HG03139 (cell line): ENCODE measurements around the gene WDR48.

Experiments used
- ATAC-seq: cut with Tn5 transposase; IDR thresholded peaks from one replicate; pipeline ENCODE4 v1.9.1; 2021; ENCODE audit not compliant: unreplicated experiment

Gene WDR48

GRCh38 chr3:39137435-39137936 lies 85.7 kb downstream of the WDR48 start:
- ATAC-seq = no peak

DNA sequence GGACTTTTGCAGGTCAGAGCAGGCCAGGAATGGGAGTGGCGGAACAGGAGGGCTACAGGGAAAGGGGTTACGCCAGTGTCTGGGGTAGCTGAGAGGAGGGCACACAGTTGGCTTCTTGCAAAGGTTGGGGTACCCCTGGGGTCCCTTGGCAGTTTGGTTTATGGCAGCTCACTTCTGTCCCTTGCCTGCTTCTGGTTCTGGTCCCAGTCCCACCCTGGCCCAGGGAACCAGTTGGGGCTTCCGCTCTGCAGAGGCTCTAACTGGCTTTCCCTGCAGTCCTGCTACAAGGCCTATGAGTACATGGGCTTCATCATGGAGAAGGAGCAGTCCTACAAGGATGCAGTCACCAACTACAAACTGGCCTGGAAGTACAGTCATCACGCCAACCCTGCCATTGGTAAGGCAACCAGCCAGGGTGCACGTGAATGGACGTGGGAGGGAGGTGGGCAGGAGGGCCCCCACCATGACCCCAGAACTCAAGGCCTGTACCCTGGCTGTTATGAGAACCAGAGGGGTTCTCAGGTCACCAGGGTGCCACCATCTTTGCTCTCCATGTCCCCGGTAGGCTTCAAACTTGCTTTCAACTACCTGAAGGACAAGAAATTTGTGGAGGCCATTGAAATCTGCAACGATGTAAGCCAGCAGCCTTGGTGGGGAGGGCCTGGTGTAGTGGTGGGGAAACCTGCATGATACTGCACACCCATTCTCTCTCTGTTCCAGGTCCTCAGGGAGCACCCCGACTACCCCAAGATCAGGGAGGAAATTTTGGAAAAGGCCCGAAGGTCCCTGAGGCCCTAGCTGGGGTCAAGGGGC lies 86.4 kb downstream of the WDR48 start:
- ATAC-seq = no peak

- ATAC-seq = no peak
These were observed 87.1 kb downstream of the WDR48 start for GRCh38 chr3:39138804-39139415.

DNA sequence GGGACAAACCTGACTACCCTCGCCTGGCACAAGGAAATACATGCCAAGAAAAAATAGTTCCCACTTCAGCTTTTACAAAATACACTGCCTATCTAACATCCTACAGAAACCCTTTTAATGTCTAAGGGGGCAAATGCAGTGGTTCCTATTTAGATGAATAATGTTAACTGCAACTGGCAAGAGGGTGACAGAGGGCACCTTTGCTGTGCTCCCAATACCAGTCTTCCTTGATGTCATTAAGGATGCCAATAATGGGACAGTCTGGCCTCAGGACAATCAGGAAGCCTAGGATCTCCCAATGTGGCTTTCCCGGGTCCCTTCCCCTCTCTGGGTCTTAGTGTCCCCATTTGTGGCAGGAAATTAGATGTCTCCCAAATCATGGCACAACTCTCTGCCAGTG lies 87.6 kb downstream of the WDR48 start:
- no peak for ATAC-seq

DNA sequence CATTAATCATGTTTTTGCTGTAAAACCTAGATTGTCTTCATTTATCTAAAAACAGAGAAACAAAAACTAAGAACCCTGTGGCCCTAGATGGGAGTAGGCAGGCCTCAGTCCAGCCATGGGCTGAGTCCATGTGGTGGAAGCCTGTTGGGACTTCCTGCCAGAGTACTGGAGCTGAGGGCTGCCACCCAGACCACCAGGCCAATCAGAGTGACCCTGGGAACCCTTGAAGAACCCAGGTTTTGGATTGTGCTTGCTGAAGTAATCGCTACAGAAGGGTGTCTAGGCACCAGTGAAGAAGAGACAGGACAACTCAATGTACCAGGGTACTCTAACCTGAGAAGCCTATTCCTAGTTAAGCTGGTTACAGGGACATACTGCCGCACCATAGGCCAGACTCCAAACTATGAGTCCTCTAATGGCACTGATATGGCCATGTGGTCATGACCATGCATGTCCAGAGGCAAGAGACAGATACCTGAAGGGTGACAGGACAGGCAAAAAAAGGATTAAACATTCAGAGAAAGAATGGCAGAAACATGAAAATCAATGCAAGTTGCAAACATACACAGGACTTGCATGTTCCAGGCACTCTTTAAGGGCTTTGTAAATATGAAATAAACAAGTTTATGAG lies 88.6 kb downstream of the WDR48 start:
- no peak for ATAC-seq

DNA sequence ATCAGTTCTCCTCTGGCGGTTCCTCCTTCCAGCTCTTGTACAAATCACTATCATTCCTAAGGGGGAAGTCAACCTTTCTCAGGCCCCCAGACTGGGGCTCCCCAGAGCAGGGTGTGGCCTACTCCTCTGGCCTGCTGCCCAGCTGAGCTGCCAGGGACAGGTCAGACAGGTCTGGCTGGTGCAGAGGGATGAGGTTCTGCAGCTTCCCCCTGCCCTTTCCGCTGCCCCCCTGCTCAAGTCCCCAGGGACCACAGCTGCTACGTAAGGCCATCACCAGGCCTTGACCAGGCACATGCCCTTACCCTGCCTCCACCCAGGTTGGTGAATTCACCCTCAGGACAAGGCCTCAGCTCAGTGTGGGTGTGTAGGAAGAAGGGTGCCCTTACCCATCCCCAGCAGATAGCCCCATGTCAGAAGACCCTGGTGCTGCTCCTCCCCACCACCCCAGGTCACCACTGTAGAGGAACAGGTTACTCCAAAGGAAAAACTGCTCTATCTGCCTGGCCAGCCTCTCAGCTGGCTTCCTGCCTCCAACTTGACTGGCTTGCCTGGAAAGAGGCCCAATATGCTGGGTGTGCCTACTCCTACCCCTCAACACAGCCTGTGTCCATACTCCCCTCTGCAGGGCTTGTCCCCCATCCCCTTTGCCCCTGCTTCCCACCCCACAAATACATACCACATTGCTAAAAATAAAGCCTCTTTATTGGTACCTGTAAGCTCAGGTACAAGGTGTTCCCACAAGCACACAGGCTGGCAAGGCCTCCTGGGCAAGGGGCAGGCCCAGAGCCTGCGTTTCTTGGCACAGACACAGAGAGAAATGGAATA lies 89.6 kb downstream of the WDR48 start:
- ATAC-seq = no peak

- no peak for ATAC-seq
These were observed 90.3 kb downstream of the WDR48 start for GRCh38 chr3:39142067-39142466.

- no peak for ATAC-seq
These were observed 91.5 kb downstream of the WDR48 start for GRCh38 chr3:39143051-39143885.

GRCh38 chr3:39144095-39144747 lies 92.4 kb downstream of the WDR48 start:
- no peak for ATAC-seq

DNA sequence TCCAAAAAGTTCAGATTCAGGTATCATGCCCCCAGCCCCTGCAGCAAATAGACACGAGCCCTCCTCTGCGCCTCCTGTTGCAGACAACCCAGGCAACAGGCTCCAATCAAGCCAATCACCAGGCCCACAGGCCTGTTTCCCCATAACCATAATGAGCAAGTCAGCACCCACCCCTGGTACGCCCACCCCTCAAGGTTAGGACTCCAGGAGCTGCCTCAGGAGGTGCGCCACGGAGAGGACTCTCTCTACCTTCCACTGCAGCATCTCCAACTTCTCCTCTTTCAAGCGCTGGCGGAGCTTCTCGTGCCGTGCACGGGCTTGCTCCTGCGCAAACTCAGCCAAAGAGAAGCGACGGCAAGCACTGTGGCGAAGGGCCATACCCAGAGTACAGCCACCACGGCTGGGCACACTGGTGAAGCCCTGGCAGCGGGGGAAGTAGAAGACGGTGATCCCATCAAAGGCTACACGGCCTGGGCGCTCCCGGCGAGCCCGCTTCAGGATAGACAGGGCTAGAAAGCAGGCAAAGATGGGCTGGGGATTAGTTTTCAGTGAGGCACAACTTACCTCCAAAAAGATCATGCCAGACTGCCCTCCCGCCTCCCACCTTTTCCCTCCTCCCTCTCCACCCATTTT lies 93.0 kb downstream of the WDR48 start:
- ATAC-seq = no peak

GRCh38 chr3:39146083-39146501 lies 94.3 kb downstream of the WDR48 start:
- no peak for ATAC-seq
